HepG2 (cell line): ENCODE results near the gene ATXN3L.

ENCODE experiments used
- EED ChIP-seq: sonication (generic); formaldehyde crosslinking; IDR thresholded peaks from 2 replicates; pipeline ENCODE4 v1.5.0; 2020; ENCODE audit warnings: mild to moderate bottlenecking, missing genetic modification reagents
- JUN ChIP-seq: sonication (generic); formaldehyde crosslinking; IDR thresholded peaks from 2 replicates; pipeline ENCODE4 v1.4.0; 2020; ENCODE audit warnings: mild to moderate bottlenecking, missing genetic modification reagents
- NFE2L1 ChIP-seq: sonication (generic); formaldehyde crosslinking; IDR thresholded peaks from 2 replicates; pipeline ENCODE4 v1.4.0; 2020; ENCODE audit warnings: missing genetic modification reagents, mild to moderate bottlenecking, borderline replicate concordance
- NR3C1 ChIP-seq: sonication (generic); formaldehyde crosslinking; IDR thresholded peaks from 2 replicates; pipeline ENCODE4 v1.4.0; 2020; ENCODE audit warnings: missing genetic modification reagents
- SMAD1 ChIP-seq: sonication (generic); formaldehyde crosslinking; IDR thresholded peaks from 2 replicates; pipeline ENCODE4 v1.4.0; 2020; ENCODE audit warnings: missing genetic modification reagents, low read depth, mild to moderate bottlenecking, borderline replicate concordance
- ZNF263 ChIP-seq: sonication (generic); formaldehyde crosslinking; IDR thresholded peaks from 2 replicates; pipeline ENCODE4 v1.4.0; 2020; ENCODE audit warnings: missing genetic modification reagents
- ZNF567 ChIP-seq: sonication (generic); formaldehyde crosslinking; IDR thresholded peaks from 2 replicates; pipeline ENCODE4 v1.8.1; 2023; ENCODE audit warnings: mild to moderate bottlenecking, missing genetic modification reagents, borderline replicate concordance
- ZZZ3 ChIP-seq: sonication (generic); formaldehyde crosslinking; IDR thresholded peaks from 2 replicates; pipeline ENCODE4 v1.4.0; 2020; ENCODE audit warnings: missing genetic modification reagents, mild to moderate bottlenecking, borderline replicate concordance
- TF ChIP-seq, protein P1 (sequence below): sonication (generic); formaldehyde crosslinking; IDR thresholded peaks from 2 replicates; pipeline ENCODE4 v1.5.0; 2020; ENCODE audit warnings: mild to moderate bottlenecking, missing genetic modification reagents, moderate library complexity
- TF ChIP-seq, protein P2 (sequence below): sonication (generic); formaldehyde crosslinking; IDR thresholded peaks from 2 replicates; pipeline ENCODE4; 2020; ENCODE audit warnings: missing genetic modification reagents, mild to moderate bottlenecking, borderline replicate concordance

DNA sequence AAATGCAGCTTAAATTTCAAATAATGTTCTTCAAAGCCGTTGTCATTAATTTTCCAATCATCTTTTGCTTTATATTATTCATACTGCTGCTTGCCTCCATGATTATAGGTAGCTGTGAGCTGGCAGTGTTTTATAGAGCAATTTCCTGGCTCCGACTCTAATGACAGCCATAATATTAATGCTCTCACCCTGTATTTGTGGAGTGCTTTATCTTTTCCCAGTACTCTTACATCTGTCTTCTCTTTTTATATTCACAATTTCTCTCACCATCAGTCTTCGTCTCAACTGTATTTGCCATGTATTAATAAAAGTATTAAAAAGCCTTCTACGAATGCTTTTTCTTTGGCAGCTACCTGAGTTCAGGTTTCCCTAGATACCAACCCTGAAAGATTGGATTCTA is 21.0 kb downstream of the ATXN3L start:
- TF ChIP-seq JUN = no peak
- TF ChIP-seq, protein P1, sequence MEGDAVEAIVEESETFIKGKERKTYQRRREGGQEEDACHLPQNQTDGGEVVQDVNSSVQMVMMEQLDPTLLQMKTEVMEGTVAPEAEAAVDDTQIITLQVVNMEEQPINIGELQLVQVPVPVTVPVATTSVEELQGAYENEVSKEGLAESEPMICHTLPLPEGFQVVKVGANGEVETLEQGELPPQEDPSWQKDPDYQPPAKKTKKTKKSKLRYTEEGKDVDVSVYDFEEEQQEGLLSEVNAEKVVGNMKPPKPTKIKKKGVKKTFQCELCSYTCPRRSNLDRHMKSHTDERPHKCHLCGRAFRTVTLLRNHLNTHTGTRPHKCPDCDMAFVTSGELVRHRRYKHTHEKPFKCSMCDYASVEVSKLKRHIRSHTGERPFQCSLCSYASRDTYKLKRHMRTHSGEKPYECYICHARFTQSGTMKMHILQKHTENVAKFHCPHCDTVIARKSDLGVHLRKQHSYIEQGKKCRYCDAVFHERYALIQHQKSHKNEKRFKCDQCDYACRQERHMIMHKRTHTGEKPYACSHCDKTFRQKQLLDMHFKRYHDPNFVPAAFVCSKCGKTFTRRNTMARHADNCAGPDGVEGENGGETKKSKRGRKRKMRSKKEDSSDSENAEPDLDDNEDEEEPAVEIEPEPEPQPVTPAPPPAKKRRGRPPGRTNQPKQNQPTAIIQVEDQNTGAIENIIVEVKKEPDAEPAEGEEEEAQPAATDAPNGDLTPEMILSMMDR (CRISPR knock-in tag) = no peak
- TF ChIP-seq ZZZ3 = no peak
- TF ChIP-seq, protein P2, sequence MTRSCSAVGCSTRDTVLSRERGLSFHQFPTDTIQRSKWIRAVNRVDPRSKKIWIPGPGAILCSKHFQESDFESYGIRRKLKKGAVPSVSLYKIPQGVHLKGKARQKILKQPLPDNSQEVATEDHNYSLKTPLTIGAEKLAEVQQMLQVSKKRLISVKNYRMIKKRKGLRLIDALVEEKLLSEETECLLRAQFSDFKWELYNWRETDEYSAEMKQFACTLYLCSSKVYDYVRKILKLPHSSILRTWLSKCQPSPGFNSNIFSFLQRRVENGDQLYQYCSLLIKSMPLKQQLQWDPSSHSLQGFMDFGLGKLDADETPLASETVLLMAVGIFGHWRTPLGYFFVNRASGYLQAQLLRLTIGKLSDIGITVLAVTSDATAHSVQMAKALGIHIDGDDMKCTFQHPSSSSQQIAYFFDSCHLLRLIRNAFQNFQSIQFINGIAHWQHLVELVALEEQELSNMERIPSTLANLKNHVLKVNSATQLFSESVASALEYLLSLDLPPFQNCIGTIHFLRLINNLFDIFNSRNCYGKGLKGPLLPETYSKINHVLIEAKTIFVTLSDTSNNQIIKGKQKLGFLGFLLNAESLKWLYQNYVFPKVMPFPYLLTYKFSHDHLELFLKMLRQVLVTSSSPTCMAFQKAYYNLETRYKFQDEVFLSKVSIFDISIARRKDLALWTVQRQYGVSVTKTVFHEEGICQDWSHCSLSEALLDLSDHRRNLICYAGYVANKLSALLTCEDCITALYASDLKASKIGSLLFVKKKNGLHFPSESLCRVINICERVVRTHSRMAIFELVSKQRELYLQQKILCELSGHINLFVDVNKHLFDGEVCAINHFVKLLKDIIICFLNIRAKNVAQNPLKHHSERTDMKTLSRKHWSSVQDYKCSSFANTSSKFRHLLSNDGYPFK = no peak
- TF ChIP-seq ZNF263 (CRISPR knock-in tag) = no peak
- no peak for TF ChIP-seq EED (CRISPR knock-in tag)
- TF ChIP-seq NR3C1 = no peak
- TF ChIP-seq NFE2L1 = no peak
- TF ChIP-seq ZNF567 (CRISPR knock-in tag) = no peak
- TF ChIP-seq SMAD1 (CRISPR knock-in tag) = no peak
